Measurements from ENCODE around the gene EIF4G1. TPM values are rescaled to one million over a fixed set of nuclear protein-coding genes. Genes with fewer than 3 reads are reported as not detected.

The EIF4G1 gene
- total RNA-seq, 1 donor from 2014 or later = 192 TPM

- Histone ChIP-seq H3K4me1 (peaks cover 0 to 4% of the 10 kb centered on the region in 2 donors), H3K27ac (no peak overlapping the region), H3K27me3 (no peaks in the 10 kb centered on the region), H3K36me3 (no peaks in the 10 kb centered on the region), H3K9me3 (no peaks in the 10 kb centered on the region), H3K4me3 (no peak overlapping the region)
- DNase-seq (ENCODE audit: low spot score in 2 of 2) = no peak
- intact Hi-C loops (cut with DNase I) = no loop called here
- no peak for TF ChIP-seq CTCF (IDR thresholded peaks at IDR 0.05)
These were observed 61.5 kb downstream of the EIF4G1 start for GRCh38 chr3:184375747-184376461.

GRCh38 chr3:184377374-184377773 is 63.0 kb downstream of the EIF4G1 start:
- no peak for TF ChIP-seq CTCF (IDR thresholded peaks at IDR 0.05)
- H3K4me3 ChIP-seq = no peak overlapping the region
- H3K27me3 ChIP-seq = no peaks in the 10 kb centered on the region
- peaks cover 0 to 11% of the 10 kb centered on the region in 2 donors for H3K4me1 ChIP-seq
- DNase-seq (ENCODE audit: low spot score in 2 of 2) = no peak
- intact Hi-C loops (cut with DNase I) = no loop called here
- no peaks in the 10 kb centered on the region for H3K9me3 ChIP-seq
- no peaks in the 10 kb centered on the region for H3K36me3 ChIP-seq
- H3K27ac ChIP-seq = no peak overlapping the region

GRCh38 chr3:184377882-184378445 is 63.6 kb downstream of the EIF4G1 start, which contains the start of gene THPO:
Gene THPO (minus strand): TSS chr3:184378207. CDS start chr3:184376259, 1,948 bp downstream.
- Histone ChIP-seq H3K27ac (peak within 1 kb of the TSS in 1 of 2 donors; percentile 69), H3K9me3 (no peaks in the 10 kb centered on the region), H3K4me1 (peaks cover 0 to 11% of the 10 kb centered on the region in 2 donors), H3K4me3 (no peak within 1 kb of the TSS), H3K27me3 (no peaks in the 10 kb centered on the region), H3K36me3 (no peaks in the 10 kb centered on the region)
- no peak for TF ChIP-seq CTCF (IDR thresholded peaks at IDR 0.05)
- no peak for DNase-seq (ENCODE audit: low spot score in 2 of 2)
- intact Hi-C loops (cut with DNase I) = no loop called here

GRCh38 chr3:184378651-184379357 is 64.4 kb downstream of the EIF4G1 start:
- Histone ChIP-seq H3K4me3 (no peak overlapping the region), H3K4me1 (peaks cover 0 to 11% of the 10 kb centered on the region in 2 donors), H3K9me3 (no peaks in the 10 kb centered on the region), H3K36me3 (no peaks in the 10 kb centered on the region), H3K27me3 (no peaks in the 10 kb centered on the region), H3K27ac (peak overlapping the region in 1 of 2 donors; percentile 69)
- intact Hi-C loops (cut with DNase I) = no loop called here
- DNase-seq (ENCODE audit: low spot score in 2 of 2) = no peak
- TF ChIP-seq CTCF (IDR thresholded peaks at IDR 0.05) = no peak

- Histone ChIP-seq H3K27ac (peak within 1 kb of the TSS; percentile 36 to 69), H3K4me1 (peaks cover 0 to 11% of the 10 kb centered on the region in 2 donors), H3K9me3 (no peaks in the 10 kb centered on the region), H3K27me3 (no peaks in the 10 kb centered on the region), H3K36me3 (no peaks in the 10 kb centered on the region), H3K4me3 (peak within 1 kb of the TSS; percentile 75 to 77)
- no peak for TF ChIP-seq CTCF (IDR thresholded peaks at IDR 0.05)
- intact Hi-C loops (cut with DNase I) = no loop called here
- no peak for DNase-seq (ENCODE audit: low spot score in 2 of 2)
These were observed 65.2 kb downstream of the EIF4G1 start, which contains the start of gene CHRD for GRCh38 chr3:184379358-184380184. Gene CHRD (plus strand): TSS chr3:184380054. CDS start chr3:184380319, 265 bp downstream.
